Panc1 (cell line): Measurements from ENCODE around the gene ADARB2.

Experiments used
- CTCF ChIP-seq: fragments of 450-650 bp; IDR thresholded peaks from 2 replicates; pipeline ENCODE4 v1.5.1; 2017; ENCODE audit warnings: mild to moderate bottlenecking
- POLR2AphosphoS5 ChIP-seq: IDR thresholded peaks from 2 replicates; pipeline ENCODE4 v1.6.1; 2012; ENCODE audit warnings: mild to moderate bottlenecking, low read depth, low read length, moderate library complexity
- REST ChIP-seq, 2 experiments: IDR thresholded peaks; 2 replicates each; pipeline ENCODE4 v1.6.1; 2011 to 2012; ENCODE audit warnings: low read depth in 2 of 2, control low read depth in 1 of 2, low read length in 1 of 2, mild to moderate bottlenecking in 1 of 2, moderate library complexity in 1 of 2; ENCODE audit not compliant: insufficient read depth in 1 of 2
- SIN3A ChIP-seq: IDR thresholded peaks from 2 replicates; pipeline ENCODE4 v1.6.1; 2012; ENCODE audit warnings: low read depth, mild to moderate bottlenecking, low read length, moderate library complexity, borderline replicate concordance; ENCODE audit not compliant: insufficient read depth

- no peak for TF ChIP-seq POLR2AphosphoS5
- TF ChIP-seq CTCF = peak; percentile 52
- TF ChIP-seq REST (IDR thresholded peaks at IDR 0.05; ENCODE audit: insufficient read depth in 1 of 2, low read depth in 2 of 2, low read length in 1 of 2) = no peak
- TF ChIP-seq SIN3A = no peak
Observed at GRCh38 chr10:1360011-1360557, 377.2 kb downstream of the ADARB2 start.
